ENCODE results near the gene SOX21.
A peak's percentile ranks its signal among the peaks of the same experiment; 100 is the strongest.

SOX21 gene

GRCh38 chr13:94677799-94678198 lies 34.5 kb downstream of the SOX21 start:
- no peak for DNase-seq
- H3K27me3 ChIP-seq (ENCODE audit: insufficient read depth, low read depth, severe bottlenecking): peaks cover 3% of the 10 kb centered on the region
- no peak for TF ChIP-seq CTCF (IDR thresholded peaks at IDR 0.05; ENCODE audit: low read depth, low read length)

GRCh38 chr13:94674609-94675348 lies 37.6 kb downstream of the SOX21 start:
- H3K27ac ChIP-seq: no peak overlapping the region
- H3K36me3 ChIP-seq: no peaks in the 10 kb centered on the region
- H3K4me3 ChIP-seq (ENCODE audit: low read depth, low read length): no peak overlapping the region
- no peaks in the 10 kb centered on the region for H3K9me3 ChIP-seq (ENCODE audit: severe bottlenecking)
- peak; percentile 92 for TF ChIP-seq CTCF (IDR thresholded peaks at IDR 0.05; ENCODE audit: low read depth, low read length)
- DNase-seq: peak; percentile 85
- peaks cover 3% of the 10 kb centered on the region for H3K27me3 ChIP-seq (ENCODE audit: insufficient read depth, low read depth, severe bottlenecking)

More at GRCh38 chr13:94677799-94678198, 34.5 kb downstream of the SOX21 start:
- Histone ChIP-seq H3K27ac (no peak overlapping the region), H3K4me3 (ENCODE audit: low read depth, low read length) (no peak overlapping the region), H3K9me3 (ENCODE audit: severe bottlenecking) (no peaks in the 10 kb centered on the region), H3K36me3 (no peaks in the 10 kb centered on the region)

- TF ChIP-seq CTCF (IDR thresholded peaks at IDR 0.05; ENCODE audit: low read depth, low read length): no peak
- Histone ChIP-seq H3K27ac (no peak overlapping the region), H3K4me3 (ENCODE audit: low read depth, low read length) (no peak overlapping the region), H3K27me3 (ENCODE audit: insufficient read depth, low read depth, severe bottlenecking) (peaks cover 3% of the 10 kb centered on the region), H3K36me3 (no peaks in the 10 kb centered on the region), H3K9me3 (ENCODE audit: severe bottlenecking) (no peaks in the 10 kb centered on the region)
- no peak for DNase-seq
These were observed 38.5 kb downstream of the SOX21 start for GRCh38 chr13:94673851-94674250.

- Histone ChIP-seq H3K27me3 (ENCODE audit: insufficient read depth, low read depth, severe bottlenecking) (peaks cover 3% of the 10 kb centered on the region), H3K36me3 (no peaks in the 10 kb centered on the region), H3K4me3 (ENCODE audit: low read depth, low read length) (no peak overlapping the region), H3K9me3 (ENCODE audit: severe bottlenecking) (no peaks in the 10 kb centered on the region), H3K27ac (no peak overlapping the region)
- TF ChIP-seq CTCF (IDR thresholded peaks at IDR 0.05; ENCODE audit: low read depth, low read length): no peak
- no peak for DNase-seq
These were observed 39.9 kb downstream of the SOX21 start for GRCh38 chr13:94672400-94672799.

- Histone ChIP-seq H3K27me3 (ENCODE audit: insufficient read depth, low read depth, severe bottlenecking) (no peaks in the 10 kb centered on the region), H3K27ac (no peak overlapping the region), H3K4me3 (ENCODE audit: low read depth, low read length) (no peak overlapping the region), H3K36me3 (no peaks in the 10 kb centered on the region), H3K9me3 (ENCODE audit: severe bottlenecking) (no peaks in the 10 kb centered on the region)
- no peak for TF ChIP-seq CTCF (IDR thresholded peaks at IDR 0.05; ENCODE audit: low read depth, low read length)
- no peak for DNase-seq
These were observed 45.2 kb downstream of the SOX21 start for GRCh38 chr13:94667190-94667589.

GRCh38 chr13:94666065-94666464 lies 46.3 kb downstream of the SOX21 start:
- H3K36me3 ChIP-seq: no peaks in the 10 kb centered on the region
- H3K9me3 ChIP-seq (ENCODE audit: severe bottlenecking): no peaks in the 10 kb centered on the region
- no peak for TF ChIP-seq CTCF (IDR thresholded peaks at IDR 0.05; ENCODE audit: low read depth, low read length)
- H3K4me3 ChIP-seq (ENCODE audit: low read depth, low read length): no peak overlapping the region
- H3K27me3 ChIP-seq (ENCODE audit: insufficient read depth, low read depth, severe bottlenecking): no peaks in the 10 kb centered on the region
- no peak for DNase-seq
- no peak overlapping the region for H3K27ac ChIP-seq
